HepG2 (cell line): ENCODE data around the gene OR2AK2. TPM values are rescaled to one million over a fixed set of nuclear protein-coding genes. Genes with fewer than 3 reads are reported as not detected.

Experiments used
- ATAC-seq: fragments of 200-7000 bp; cut with Tn5 transposase; 3 replicates; pipeline ENCODE4 v1.9.1; 2020; ENCODE audit warnings: mild to moderate bottlenecking, moderate library complexity
- Bru-seq: library from RNA; stranded (reverse); fragments of 400-500 nt; gene quantifications from one replicate; lab custom pipeline; 2021; lab: Mats Ljungman, UMichigan
- BruChase-seq, 2 experiments: library from RNA; stranded (reverse); fragments of 400-500 nt; gene quantifications; one replicate each; lab custom pipeline; 2021; lab: Mats Ljungman, UMichigan
- BruUV-seq: library from RNA; stranded (reverse); fragments of 400-500 nt; replicated peaks from 2 replicates; lab custom pipeline; 2021; lab: Mats Ljungman, UMichigan
- CTCF ChIA-PET: fragments of 300-600 bp; formaldehyde crosslinking; extraction: SDS; loops from one replicate; lab custom pipeline; 2021; ENCODE audit warnings: low total read pairs, inconsistent platforms, low intra/inter-chr PET ratio; lab: Yijun Ruan, JAX
- POLR2A ChIA-PET: fragments of 350-600 bp; sonication (Branson Sonifier 250); formaldehyde crosslinking; loops from one replicate; lab custom pipeline; 2020; ENCODE audit warnings: antibody characterized with exemption, inconsistent platforms; lab: Yijun Ruan, JAX
- DNase-seq: peaks from one replicate; pipeline ENCODE4 v3.0.0-alpha.2; 2015; ENCODE audit warnings: low spot score
- FAIRE-seq: peaks from 3 replicates; lab custom pipeline; 2011; peaks lifted over from hg19 to GRCh38; lab: Jason Lieb, UNC
- H2AFZ ChIP-seq: one replicate; pipeline ENCODE4 v1.6.1; 2011; ENCODE audit warnings: low read length, inconsistent platforms
- H3K27ac ChIP-seq: fragments of 300-600 bp; 3 replicates; pipeline ENCODE4 v1.8.0; 2011; ENCODE audit warnings: mixed run types, mild to moderate bottlenecking, mixed read lengths, low read length, inconsistent platforms; ENCODE audit not compliant: insufficient read depth; ENCODE audit errors: extremely low read length
- H3K27me3 ChIP-seq, 2 experiments: fragments of 200-600 bp in 1 of 2; 2 replicates in 1 of 2; 3 replicates in 1 of 2; pipeline versions ENCODE4 v1.6.0 to v1.8.0; 2011; ENCODE audit warnings: low read length in 2 of 2, mild to moderate bottlenecking in 2 of 2, moderate library complexity in 2 of 2, inconsistent platforms in 1 of 2; ENCODE audit not compliant: insufficient read depth in 2 of 2, control insufficient read depth in 1 of 2
- H3K36me3 ChIP-seq, 2 experiments: fragments of 200-600 bp in 1 of 2; replicated peaks in 1 of 2; 2 replicates in 1 of 2; 3 replicates in 1 of 2; pipeline versions ENCODE4 v1.5.1 to v1.8.0; 2011; ENCODE audit warnings: low read length in 2 of 2, inconsistent platforms in 1 of 2; ENCODE audit not compliant: insufficient read depth in 2 of 2, control insufficient read depth in 1 of 2
- H3K4me1 ChIP-seq: 2 replicates; pipeline ENCODE4 v1.5.1; 2012; ENCODE audit warnings: low read length, inconsistent platforms; ENCODE audit not compliant: insufficient read depth
- H3K4me2 ChIP-seq: 2 replicates; pipeline ENCODE4 v1.6.0; 2011; ENCODE audit warnings: low read depth, low read length, inconsistent platforms
- H3K4me3 ChIP-seq, 3 experiments: fragments of 200-600 bp in 1 of 3; sonication (generic), shearing (Covaris generic) in 1 of 3; replicated peaks in 1 of 3; 2 replicates each; pipeline ENCODE4 v1.5.1; 2011 to 2016; ENCODE audit warnings: low read length in 3 of 3, inconsistent platforms in 2 of 3, low read depth in 2 of 3, mild to moderate bottlenecking in 2 of 3, control low read depth in 1 of 3, mixed read lengths in 1 of 3; ENCODE audit not compliant: insufficient read depth in 1 of 3
- H3K79me2 ChIP-seq: one replicate; pipeline ENCODE4 v1.6.1; 2011; ENCODE audit warnings: low read length, inconsistent platforms; ENCODE audit not compliant: insufficient read depth
- H3K9ac ChIP-seq: 2 replicates; pipeline ENCODE4 v1.6.0; 2011; ENCODE audit warnings: mild to moderate bottlenecking, low read depth, low read length, inconsistent platforms; ENCODE audit not compliant: insufficient read depth
- H3K9me3 ChIP-seq: 2 replicates; pipeline ENCODE4 v1.5.1; 2012; ENCODE audit warnings: mild to moderate bottlenecking, low read length
- H4K20me1 ChIP-seq: 2 replicates; pipeline ENCODE4 v1.6.0; 2011; ENCODE audit warnings: inconsistent platforms, mild to moderate bottlenecking, low read length, moderate library complexity; ENCODE audit not compliant: insufficient read depth
- FOXA1 ChIP-seq, 2 experiments: fragments of 450-650 bp in 1 of 2; sonication (generic) in 1 of 2; formaldehyde crosslinking in 1 of 2; IDR thresholded peaks; 2 replicates each; pipeline versions ENCODE4 v1.4.0 to v1.6.1; 2016 to 2020; ENCODE audit warnings: missing genetic modification reagents in 1 of 2
- FOXA3 ChIP-seq: IDR thresholded peaks from 2 replicates; pipeline ENCODE4 v1.6.1; 2016; ENCODE audit warnings: missing genetic modification reagents, missing compliant biosample characterization
- TFDP2 ChIP-seq: sonication (generic); formaldehyde crosslinking; IDR thresholded peaks from 2 replicates; pipeline ENCODE4 v1.4.0; 2020; ENCODE audit warnings: missing genetic modification reagents
- ZNF12 ChIP-seq: sonication (generic); formaldehyde crosslinking; IDR thresholded peaks from 2 replicates; pipeline ENCODE4 v1.5.0; 2020; ENCODE audit warnings: missing genetic modification reagents
- WGBS: methylation state at CpG from one replicate; pipeline ENCODE4 v1.1.6; 2017; ENCODE audit warnings: low lambda C conversion rate; 5-methylcytosine and 5-hydroxymethylcytosine counted together
- in situ Hi-C: cut with HindIII; loops from 2 replicates; pipeline ENCODE4 v1.10.0; 2017; ENCODE audit warnings: low pct_unique_long_range_greater_than_20kb; ENCODE audit not compliant: extremely low pct_ligation_motif_present
- intact Hi-C: fragments of 100-400 bp; cut with micrococcal nuclease; formaldehyde crosslinking; loops from one replicate; pipeline ENCODE4 v1.10.0; 2022; ENCODE audit not compliant: unreplicated experiment
- long read RNA-seq, 2 experiments: library from RNA in 1 of 2; library from polyadenylated mRNA in 1 of 2; stranded (forward) in 1 of 2; unstranded in 1 of 2; transcript quantifications; one replicate each; pipeline ENCODE4 v2.0.0, GENCODE V29; 2019 to 2022
- polyA minus RNA-seq, 3 experiments: library from RNA; depleted of rRNA, polyadenylated mRNA; stranded (reverse); fragments of >200 nt; gene quantifications; 2 replicates each; pipeline ENCODE4 v1.2.3, GENCODE V29; 2011; ENCODE audit warnings: low replicate concordance in 1 of 3
- polyA plus RNA-seq, 8 experiments: library from polyadenylated mRNA; depleted of rRNA in 3 of 8; stranded (reverse) in 7 of 8; unstranded in 1 of 8; fragments of >200 nt; fragmentation: Illumina TruSeq in 4 of 8; extraction: Trizol in 4 of 8; gene quantifications; 2 replicates each; pipeline versions ENCODE4 v1.2.1 to v1.2.3, GENCODE V29; 2011 to 2016; ENCODE audit warnings: low read depth in 4 of 8, missing spikeins in 1 of 8, mixed read lengths in 1 of 8; ENCODE audit not compliant: insufficient read depth in 1 of 8
- total RNA-seq, 5 experiments: library from RNA; depleted of rRNA; stranded (reverse); fragments of >200 nt; fragmentation: Illumina TruSeq; extraction: Trizol; gene quantifications; 2 replicates each; pipeline ENCODE4 v1.2.3, GENCODE V29; 2016; ENCODE audit warnings: low read depth in 1 of 5

OR2AK2 gene
- total RNA-seq (2016; rRNA removed; fragmentation: Illumina TruSeq; extraction: Trizol) (not detected in 2 replicates), polyA plus RNA-seq (2011; rRNA removed) (not detected in 2 replicates), polyA minus RNA-seq (2011; rRNA and poly(A)+ RNA removed; ENCODE audit: low replicate concordance) (not detected in 2 replicates), Bru-seq, nascent RNA (not detected), BruChase-seq, experiment 1, labeled RNA remaining after a 6-hour chase (not detected), BruChase-seq, experiment 2, labeled RNA remaining after a 2-hour chase (not detected)
- total RNA-seq (2016; cell fraction: cytosol; rRNA removed; fragmentation: Illumina TruSeq; extraction: Trizol; ENCODE audit: low read depth): not detected in 2 replicates
- not detected in 2 replicates for total RNA-seq (2016; cell fraction: insoluble cytoplasmic fraction; rRNA removed; fragmentation: Illumina TruSeq; extraction: Trizol)
- not detected in 2 replicates for total RNA-seq (2016; cell fraction: membrane; rRNA removed; fragmentation: Illumina TruSeq; extraction: Trizol)
- total RNA-seq (2016; cell fraction: nucleus; rRNA removed; fragmentation: Illumina TruSeq; extraction: Trizol): not detected in 2 replicates
- polyA plus RNA-seq (2011; cell fraction: cytosol; rRNA removed): not detected in 2 replicates
- not detected in 2 replicates for polyA plus RNA-seq (2011; cell fraction: nucleus; rRNA removed)
- polyA plus RNA-seq (2012): not detected in 2 replicates
- polyA plus RNA-seq (2016; cell fraction: cytosol; fragmentation: Illumina TruSeq; extraction: Trizol; ENCODE audit: low read depth): not detected in 2 replicates
- polyA plus RNA-seq (2016; cell fraction: insoluble cytoplasmic fraction; fragmentation: Illumina TruSeq; extraction: Trizol; ENCODE audit: low read depth): not detected in 2 replicates
- not detected in 2 replicates for polyA plus RNA-seq (2016; cell fraction: membrane; fragmentation: Illumina TruSeq; extraction: Trizol; ENCODE audit: low read depth)
- not detected in 2 replicates for polyA plus RNA-seq (2016; cell fraction: nucleus; fragmentation: Illumina TruSeq; extraction: Trizol; ENCODE audit: insufficient read depth, low read depth)
- polyA minus RNA-seq (2011; cell fraction: cytosol; rRNA and poly(A)+ RNA removed): not detected in 2 replicates
- not detected in 2 replicates for polyA minus RNA-seq (2011; cell fraction: nucleus; rRNA and poly(A)+ RNA removed)
- long read RNA-seq, experiment 1: 0 reads
- long read RNA-seq, experiment 2: 0 reads

DNA sequence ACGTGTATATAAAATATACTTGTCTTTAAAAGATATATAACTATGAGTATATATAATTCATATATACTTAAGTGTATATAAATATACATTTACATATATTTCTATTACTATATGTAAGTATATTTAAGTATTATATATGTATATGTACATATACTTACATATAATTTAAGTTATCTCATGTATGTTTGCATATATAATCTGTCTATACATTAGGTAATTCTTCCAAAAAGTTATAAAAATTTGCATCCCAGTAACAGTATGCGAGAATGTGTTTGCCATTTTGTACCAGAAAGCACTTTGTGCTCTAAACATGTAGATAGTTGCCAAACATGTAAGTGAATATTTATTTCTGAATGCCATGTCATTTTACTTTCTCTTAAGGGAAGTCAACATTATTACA lies at the start of gene OR2AK2:
OR2AK2 (plus strand) TSS at position 301 of the 400 bp plus-strand sequence. CDS start 144 bp downstream, outside the sequence.
- Histone ChIP-seq H3K36me3 (no peaks in the 10 kb centered on the region), H3K9ac (no peak within 1 kb of the TSS), H3K27me3 (no peaks in the 10 kb centered on the region), H3K27ac (no peak within 1 kb of the TSS), H3K79me2 (no peaks in the 10 kb centered on the region), H3K4me3 (no peak within 1 kb of the TSS), H3K4me2 (no peak within 1 kb of the TSS), H4K20me1 (no peaks in the 10 kb centered on the region), H2AFZ (no peak within 1 kb of the TSS), H3K4me1 (no peaks in the 10 kb centered on the region), H3K9me3 (peaks cover 61% of the 10 kb centered on the region)
- 3% methylated on average over 2 of the region's 2 CpGs for WGBS
- no TSS peak for BruUV-seq
- no peak for DNase-seq
- POLR2A ChIA-PET: no interaction called here
- intact Hi-C loops: no loop called here
- CTCF ChIA-PET: no interaction called here
- TF ChIP-seq TFDP2 (CRISPR knock-in tag) (no peak), ZNF12 (CRISPR knock-in tag) (no peak), FOXA1 (IDR thresholded peaks at IDR 0.05) (no peak), FOXA1 (CRISPR knock-in tag; IDR thresholded peaks at IDR 0.05) (no peak), FOXA3 (CRISPR knock-in tag) (no peak)
- FAIRE-seq: no peak
- ATAC-seq: no peak
- in situ Hi-C loops: no loop called here
